DOHH2 (cell line): Measurements from ENCODE around the gene EEPD1.

Experiments used
- CTCF ChIP-seq: fragments of 200-600 bp; sonication (generic); IDR thresholded peaks from one replicate; pipeline ENCODE4 v1.5.1; 2014; ENCODE audit warnings: antibody characterized with exemption, mild to moderate bottlenecking, low read depth, low read length; ENCODE audit not compliant: poor library complexity, severe bottlenecking
- EZH2phosphoT487 ChIP-seq: fragments of 200-600 bp; sonication (generic); IDR thresholded peaks from 2 replicates; pipeline ENCODE4 v1.6.1; 2017; ENCODE audit warnings: borderline replicate concordance, mild to moderate bottlenecking, antibody characterized with exemption, low read length, moderate library complexity, mixed read lengths

- TF ChIP-seq CTCF: no peak
- no peak for TF ChIP-seq EZH2phosphoT487
These were observed 32.0 kb downstream of the EEPD1 start for GRCh38 chr7:36185092-36185491.
